SH-SY5Y (cell line): ENCODE measurements around the gene XRRA1.

Experiments
- GATA2 ChIP-seq: IDR thresholded peaks from 2 replicates; pipeline ENCODE4 v1.6.1; 2011; ENCODE audit warnings: mild to moderate bottlenecking, low read depth, low read length
- GATA3 ChIP-seq: IDR thresholded peaks from 2 replicates; pipeline ENCODE4 v1.6.1; 2011; ENCODE audit warnings: low read depth, mild to moderate bottlenecking, low read length, moderate library complexity

- TF ChIP-seq GATA3 (no peak), GATA2 (no peak)
These were observed 25.8 kb downstream of the XRRA1 start for GRCh38 chr11:74923125-74923524.
